HepG2 (cell line): ENCODE results near the gene KIF25. TPM values are rescaled to one million over a fixed set of nuclear protein-coding genes. Genes with fewer than 3 reads are reported as not detected.
A peak's percentile ranks its signal among the peaks of the same experiment; 100 is the strongest.

Experiments used
- DNMT3B ChIP-seq: conservative IDR thresholded peaks from 2 replicates; pipeline ENCODE4 v1.6.1; 2016; ENCODE audit warnings: missing biosample characterization, control low read depth
- GABPA ChIP-seq, 2 experiments: IDR thresholded peaks; 2 replicates each; pipeline ENCODE4 v1.6.1; 2011 to 2016; ENCODE audit warnings: low read depth in 2 of 2, low read length in 1 of 2, missing biosample characterization in 1 of 2, missing genetic modification characterization in 1 of 2
- GATAD2A ChIP-seq: IDR thresholded peaks from 2 replicates; pipeline ENCODE4 v1.6.1; 2016
- HES4 ChIP-seq: sonication (generic); formaldehyde crosslinking; IDR thresholded peaks from 2 replicates; pipeline ENCODE4 v1.9.0; 2021; ENCODE audit warnings: mild to moderate bottlenecking, missing genetic modification reagents, borderline replicate concordance
- KAT8 ChIP-seq: IDR thresholded peaks from 2 replicates; pipeline ENCODE4 v1.6.1; 2016; ENCODE audit warnings: missing genetic modification reagents, missing compliant biosample characterization
- MED13 ChIP-seq: sonication (generic); formaldehyde crosslinking; IDR thresholded peaks from 2 replicates; pipeline ENCODE4 v1.5.0; 2020; ENCODE audit warnings: missing genetic modification reagents
- MIXL1 ChIP-seq: IDR thresholded peaks from 2 replicates; pipeline ENCODE4 v1.6.1; 2016
- REXO4 ChIP-seq: sonication (generic); formaldehyde crosslinking; IDR thresholded peaks from 2 replicates; pipeline ENCODE4 v1.8.0; 2022; ENCODE audit warnings: missing genetic modification reagents, mild to moderate bottlenecking, borderline replicate concordance
- ZNF143 ChIP-seq: sonication (generic); formaldehyde crosslinking; IDR thresholded peaks from 2 replicates; pipeline ENCODE4 v1.4.0; 2020; ENCODE audit warnings: missing genetic modification reagents
- polyA plus RNA-seq, 8 experiments: library from polyadenylated mRNA; depleted of rRNA in 3 of 8; stranded (reverse) in 7 of 8; unstranded in 1 of 8; fragments of >200 nt; fragmentation: Illumina TruSeq in 4 of 8; extraction: Trizol in 4 of 8; gene quantifications; 2 replicates each; pipeline versions ENCODE4 v1.2.1 to v1.2.3, GENCODE V29; 2011 to 2016; ENCODE audit warnings: low read depth in 4 of 8, missing spikeins in 1 of 8, mixed read lengths in 1 of 8; ENCODE audit not compliant: insufficient read depth in 1 of 8
- total RNA-seq, 5 experiments: library from RNA; depleted of rRNA; stranded (reverse); fragments of >200 nt; fragmentation: Illumina TruSeq; extraction: Trizol; gene quantifications; 2 replicates each; pipeline ENCODE4 v1.2.3, GENCODE V29; 2016; ENCODE audit warnings: low read depth in 1 of 5
- TF ChIP-seq, protein P1 (sequence below): sonication (generic); formaldehyde crosslinking; IDR thresholded peaks from 2 replicates; pipeline ENCODE4 v1.5.0; 2020; ENCODE audit warnings: mild to moderate bottlenecking, missing genetic modification reagents, borderline replicate concordance
- TF ChIP-seq, protein P2 (sequence below): sonication (generic); formaldehyde crosslinking; IDR thresholded peaks from 2 replicates; pipeline ENCODE4 v1.5.0; 2020; ENCODE audit warnings: mild to moderate bottlenecking, missing genetic modification reagents, borderline replicate concordance
- TF ChIP-seq, protein P3 (sequence below): sonication (generic); formaldehyde crosslinking; IDR thresholded peaks from 2 replicates; pipeline ENCODE4 v1.4.0; 2020; ENCODE audit warnings: missing genetic modification reagents, borderline replicate concordance
- TF ChIP-seq, protein P4 (sequence below): sonication (generic); formaldehyde crosslinking; IDR thresholded peaks from 2 replicates; pipeline ENCODE4 v1.4.0; 2020; ENCODE audit warnings: missing genetic modification reagents

KIF25 gene
- total and polyA plus RNA-seq, 2 of the 13 experiments (the other 11 are each of a cell fraction or from before 2014, with no cell fraction given), result not detected

DNA sequence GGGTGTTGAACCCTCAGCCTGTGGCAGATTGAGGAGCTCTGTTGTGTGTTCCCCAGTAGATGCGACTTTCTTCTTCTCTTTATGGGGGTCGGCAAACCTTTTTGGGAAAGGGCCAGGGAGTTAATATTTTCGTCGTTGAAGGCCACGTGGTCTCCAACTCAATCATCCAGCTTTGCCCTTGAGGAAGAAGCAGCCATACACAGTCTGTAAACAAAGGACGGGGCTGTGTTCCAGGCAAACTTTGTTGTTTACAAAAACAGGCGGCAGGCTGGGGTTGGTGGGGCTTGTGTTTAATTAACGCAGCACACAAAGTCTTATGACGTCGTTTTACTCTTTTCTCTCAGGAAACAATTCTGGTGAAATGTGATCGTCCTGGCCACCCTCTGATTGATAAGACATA is 20.2 kb downstream of the KIF25 start (continued):
- TF ChIP-seq, protein P1, sequence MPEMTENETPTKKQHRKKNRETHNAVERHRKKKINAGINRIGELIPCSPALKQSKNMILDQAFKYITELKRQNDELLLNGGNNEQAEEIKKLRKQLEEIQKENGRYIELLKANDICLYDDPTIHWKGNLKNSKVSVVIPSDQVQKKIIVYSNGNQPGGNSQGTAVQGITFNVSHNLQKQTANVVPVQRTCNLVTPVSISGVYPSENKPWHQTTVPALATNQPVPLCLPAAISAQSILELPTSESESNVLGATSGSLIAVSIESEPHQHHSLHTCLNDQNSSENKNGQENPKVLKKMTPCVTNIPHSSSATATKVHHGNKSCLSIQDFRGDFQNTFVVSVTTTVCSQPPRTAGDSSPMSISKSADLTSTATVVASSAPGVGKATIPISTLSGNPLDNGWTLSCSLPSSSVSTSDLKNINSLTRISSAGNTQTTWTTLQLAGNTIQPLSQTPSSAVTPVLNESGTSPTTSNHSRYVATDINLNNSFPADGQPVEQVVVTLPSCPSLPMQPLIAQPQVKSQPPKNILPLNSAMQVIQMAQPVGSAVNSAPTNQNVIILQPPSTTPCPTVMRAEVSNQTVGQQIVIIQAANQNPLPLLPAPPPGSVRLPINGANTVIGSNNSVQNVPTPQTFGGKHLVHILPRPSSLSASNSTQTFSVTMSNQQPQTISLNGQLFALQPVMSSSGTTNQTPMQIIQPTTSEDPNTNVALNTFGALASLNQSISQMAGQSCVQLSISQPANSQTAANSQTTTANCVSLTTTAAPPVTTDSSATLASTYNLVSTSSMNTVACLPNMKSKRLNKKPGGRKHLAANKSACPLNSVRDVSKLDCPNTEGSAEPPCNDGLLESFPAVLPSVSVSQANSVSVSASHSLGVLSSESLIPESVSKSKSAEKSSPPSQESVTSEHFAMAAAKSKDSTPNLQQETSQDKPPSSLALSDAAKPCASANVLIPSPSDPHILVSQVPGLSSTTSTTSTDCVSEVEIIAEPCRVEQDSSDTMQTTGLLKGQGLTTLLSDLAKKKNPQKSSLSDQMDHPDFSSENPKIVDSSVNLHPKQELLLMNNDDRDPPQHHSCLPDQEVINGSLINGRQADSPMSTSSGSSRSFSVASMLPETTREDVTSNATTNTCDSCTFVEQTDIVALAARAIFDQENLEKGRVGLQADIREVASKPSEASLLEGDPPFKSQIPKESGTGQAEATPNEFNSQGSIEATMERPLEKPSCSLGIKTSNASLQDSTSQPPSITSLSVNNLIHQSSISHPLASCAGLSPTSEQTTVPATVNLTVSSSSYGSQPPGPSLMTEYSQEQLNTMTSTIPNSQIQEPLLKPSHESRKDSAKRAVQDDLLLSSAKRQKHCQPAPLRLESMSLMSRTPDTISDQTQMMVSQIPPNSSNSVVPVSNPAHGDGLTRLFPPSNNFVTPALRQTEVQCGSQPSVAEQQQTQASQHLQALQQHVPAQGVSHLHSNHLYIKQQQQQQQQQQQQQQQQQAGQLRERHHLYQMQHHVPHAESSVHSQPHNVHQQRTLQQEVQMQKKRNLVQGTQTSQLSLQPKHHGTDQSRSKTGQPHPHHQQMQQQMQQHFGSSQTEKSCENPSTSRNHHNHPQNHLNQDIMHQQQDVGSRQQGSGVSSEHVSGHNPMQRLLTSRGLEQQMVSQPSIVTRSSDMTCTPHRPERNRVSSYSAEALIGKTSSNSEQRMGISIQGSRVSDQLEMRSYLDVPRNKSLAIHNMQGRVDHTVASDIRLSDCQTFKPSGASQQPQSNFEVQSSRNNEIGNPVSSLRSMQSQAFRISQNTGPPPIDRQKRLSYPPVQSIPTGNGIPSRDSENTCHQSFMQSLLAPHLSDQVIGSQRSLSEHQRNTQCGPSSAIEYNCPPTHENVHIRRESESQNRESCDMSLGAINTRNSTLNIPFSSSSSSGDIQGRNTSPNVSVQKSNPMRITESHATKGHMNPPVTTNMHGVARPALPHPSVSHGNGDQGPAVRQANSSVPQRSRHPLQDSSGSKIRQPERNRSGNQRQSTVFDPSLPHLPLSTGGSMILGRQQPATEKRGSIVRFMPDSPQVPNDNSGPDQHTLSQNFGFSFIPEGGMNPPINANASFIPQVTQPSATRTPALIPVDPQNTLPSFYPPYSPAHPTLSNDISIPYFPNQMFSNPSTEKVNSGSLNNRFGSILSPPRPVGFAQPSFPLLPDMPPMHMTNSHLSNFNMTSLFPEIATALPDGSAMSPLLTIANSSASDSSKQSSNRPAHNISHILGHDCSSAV (CRISPR knock-in tag), result no peak
- TF ChIP-seq REXO4 (CRISPR knock-in tag), result no peak
- TF ChIP-seq DNMT3B (CRISPR knock-in tag), result no peak
- TF ChIP-seq MED13 (CRISPR knock-in tag), result no peak
- TF ChIP-seq KAT8 (CRISPR knock-in tag), result no peak
- TF ChIP-seq, protein P2, sequence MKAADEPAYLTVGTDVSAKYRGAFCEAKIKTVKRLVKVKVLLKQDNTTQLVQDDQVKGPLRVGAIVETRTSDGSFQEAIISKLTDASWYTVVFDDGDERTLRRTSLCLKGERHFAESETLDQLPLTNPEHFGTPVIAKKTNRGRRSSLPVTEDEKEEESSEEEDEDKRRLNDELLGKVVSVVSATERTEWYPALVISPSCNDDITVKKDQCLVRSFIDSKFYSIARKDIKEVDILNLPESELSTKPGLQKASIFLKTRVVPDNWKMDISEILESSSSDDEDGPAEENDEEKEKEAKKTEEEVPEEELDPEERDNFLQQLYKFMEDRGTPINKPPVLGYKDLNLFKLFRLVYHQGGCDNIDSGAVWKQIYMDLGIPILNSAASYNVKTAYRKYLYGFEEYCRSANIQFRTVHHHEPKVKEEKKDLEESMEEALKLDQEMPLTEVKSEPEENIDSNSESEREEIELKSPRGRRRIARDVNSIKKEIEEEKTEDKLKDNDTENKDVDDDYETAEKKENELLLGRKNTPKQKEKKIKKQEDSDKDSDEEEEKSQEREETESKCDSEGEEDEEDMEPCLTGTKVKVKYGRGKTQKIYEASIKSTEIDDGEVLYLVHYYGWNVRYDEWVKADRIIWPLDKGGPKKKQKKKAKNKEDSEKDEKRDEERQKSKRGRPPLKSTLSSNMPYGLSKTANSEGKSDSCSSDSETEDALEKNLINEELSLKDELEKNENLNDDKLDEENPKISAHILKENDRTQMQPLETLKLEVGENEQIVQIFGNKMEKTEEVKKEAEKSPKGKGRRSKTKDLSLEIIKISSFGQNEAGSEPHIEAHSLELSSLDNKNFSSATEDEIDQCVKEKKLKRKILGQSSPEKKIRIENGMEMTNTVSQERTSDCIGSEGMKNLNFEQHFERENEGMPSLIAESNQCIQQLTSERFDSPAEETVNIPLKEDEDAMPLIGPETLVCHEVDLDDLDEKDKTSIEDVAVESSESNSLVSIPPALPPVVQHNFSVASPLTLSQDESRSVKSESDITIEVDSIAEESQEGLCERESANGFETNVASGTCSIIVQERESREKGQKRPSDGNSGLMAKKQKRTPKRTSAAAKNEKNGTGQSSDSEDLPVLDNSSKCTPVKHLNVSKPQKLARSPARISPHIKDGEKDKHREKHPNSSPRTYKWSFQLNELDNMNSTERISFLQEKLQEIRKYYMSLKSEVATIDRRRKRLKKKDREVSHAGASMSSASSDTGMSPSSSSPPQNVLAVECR (CRISPR knock-in tag), result no peak
- TF ChIP-seq MIXL1 (CRISPR knock-in tag), result 0 out of 2 replicates have a peak, but pooled peaks have one; percentile 14
- no peak for TF ChIP-seq ZNF143 (CRISPR knock-in tag)
- TF ChIP-seq GABPA (IDR thresholded peaks at IDR 0.05; ENCODE audit: low read depth, low read length), result no peak
- no peak for TF ChIP-seq GABPA (CRISPR knock-in tag; IDR thresholded peaks at IDR 0.05; ENCODE audit: low read depth)
- TF ChIP-seq, protein P3, sequence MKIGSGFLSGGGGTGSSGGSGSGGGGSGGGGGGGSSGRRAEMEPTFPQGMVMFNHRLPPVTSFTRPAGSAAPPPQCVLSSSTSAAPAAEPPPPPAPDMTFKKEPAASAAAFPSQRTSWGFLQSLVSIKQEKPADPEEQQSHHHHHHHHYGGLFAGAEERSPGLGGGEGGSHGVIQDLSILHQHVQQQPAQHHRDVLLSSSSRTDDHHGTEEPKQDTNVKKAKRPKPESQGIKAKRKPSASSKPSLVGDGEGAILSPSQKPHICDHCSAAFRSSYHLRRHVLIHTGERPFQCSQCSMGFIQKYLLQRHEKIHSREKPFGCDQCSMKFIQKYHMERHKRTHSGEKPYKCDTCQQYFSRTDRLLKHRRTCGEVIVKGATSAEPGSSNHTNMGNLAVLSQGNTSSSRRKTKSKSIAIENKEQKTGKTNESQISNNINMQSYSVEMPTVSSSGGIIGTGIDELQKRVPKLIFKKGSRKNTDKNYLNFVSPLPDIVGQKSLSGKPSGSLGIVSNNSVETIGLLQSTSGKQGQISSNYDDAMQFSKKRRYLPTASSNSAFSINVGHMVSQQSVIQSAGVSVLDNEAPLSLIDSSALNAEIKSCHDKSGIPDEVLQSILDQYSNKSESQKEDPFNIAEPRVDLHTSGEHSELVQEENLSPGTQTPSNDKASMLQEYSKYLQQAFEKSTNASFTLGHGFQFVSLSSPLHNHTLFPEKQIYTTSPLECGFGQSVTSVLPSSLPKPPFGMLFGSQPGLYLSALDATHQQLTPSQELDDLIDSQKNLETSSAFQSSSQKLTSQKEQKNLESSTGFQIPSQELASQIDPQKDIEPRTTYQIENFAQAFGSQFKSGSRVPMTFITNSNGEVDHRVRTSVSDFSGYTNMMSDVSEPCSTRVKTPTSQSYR, result no peak
- TF ChIP-seq GATAD2A, result no peak
- TF ChIP-seq, protein P4, sequence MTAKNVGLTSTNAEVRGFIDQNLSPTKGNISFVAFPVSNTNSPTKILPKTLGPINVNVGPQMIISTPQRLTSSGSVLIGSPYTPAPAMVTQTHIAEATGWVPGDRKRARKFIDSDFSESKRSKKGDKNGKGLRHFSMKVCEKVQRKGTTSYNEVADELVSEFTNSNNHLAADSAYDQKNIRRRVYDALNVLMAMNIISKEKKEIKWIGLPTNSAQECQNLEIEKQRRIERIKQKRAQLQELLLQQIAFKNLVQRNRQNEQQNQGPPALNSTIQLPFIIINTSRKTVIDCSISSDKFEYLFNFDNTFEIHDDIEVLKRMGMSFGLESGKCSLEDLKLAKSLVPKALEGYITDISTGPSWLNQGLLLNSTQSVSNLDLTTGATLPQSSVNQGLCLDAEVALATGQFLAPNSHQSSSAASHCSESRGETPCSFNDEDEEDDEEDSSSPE (CRISPR knock-in tag), result no peak
- TF ChIP-seq HES4 (CRISPR knock-in tag), result no peak
